KOPT-K1 (cell line): Measurements from ENCODE around the gene APRT.

Experiments
- H3K27ac ChIP-seq: fragments of 200-600 bp; sonication (generic); 2 replicates; pipeline ENCODE4 v1.5.1; 2016; ENCODE audit warnings: antibody characterized with exemption, mild to moderate bottlenecking, low read depth, low read length; ENCODE audit not compliant: poor library complexity, severe bottlenecking
- H3K36me3 ChIP-seq: fragments of 200-600 bp; sonication (generic); 2 replicates; pipeline ENCODE4 v1.5.1; 2017; ENCODE audit warnings: antibody characterized with exemption, mild to moderate bottlenecking, low read length, moderate library complexity; ENCODE audit not compliant: insufficient read depth
- H3K9me3 ChIP-seq: fragments of 200-600 bp; sonication (generic); 2 replicates; pipeline ENCODE4 v1.5.1; 2017; ENCODE audit warnings: antibody characterized with exemption, low read length, mild to moderate bottlenecking; ENCODE audit not compliant: insufficient read depth, poor library complexity, severe bottlenecking

The APRT gene

GRCh38 chr16:88771294-88771772, 40.4 kb downstream of the APRT start:
- H3K27ac ChIP-seq: no peak overlapping the region
- peaks cover 76% of the 10 kb centered on the region for H3K36me3 ChIP-seq
- no peaks in the 10 kb centered on the region for H3K9me3 ChIP-seq

DNA sequence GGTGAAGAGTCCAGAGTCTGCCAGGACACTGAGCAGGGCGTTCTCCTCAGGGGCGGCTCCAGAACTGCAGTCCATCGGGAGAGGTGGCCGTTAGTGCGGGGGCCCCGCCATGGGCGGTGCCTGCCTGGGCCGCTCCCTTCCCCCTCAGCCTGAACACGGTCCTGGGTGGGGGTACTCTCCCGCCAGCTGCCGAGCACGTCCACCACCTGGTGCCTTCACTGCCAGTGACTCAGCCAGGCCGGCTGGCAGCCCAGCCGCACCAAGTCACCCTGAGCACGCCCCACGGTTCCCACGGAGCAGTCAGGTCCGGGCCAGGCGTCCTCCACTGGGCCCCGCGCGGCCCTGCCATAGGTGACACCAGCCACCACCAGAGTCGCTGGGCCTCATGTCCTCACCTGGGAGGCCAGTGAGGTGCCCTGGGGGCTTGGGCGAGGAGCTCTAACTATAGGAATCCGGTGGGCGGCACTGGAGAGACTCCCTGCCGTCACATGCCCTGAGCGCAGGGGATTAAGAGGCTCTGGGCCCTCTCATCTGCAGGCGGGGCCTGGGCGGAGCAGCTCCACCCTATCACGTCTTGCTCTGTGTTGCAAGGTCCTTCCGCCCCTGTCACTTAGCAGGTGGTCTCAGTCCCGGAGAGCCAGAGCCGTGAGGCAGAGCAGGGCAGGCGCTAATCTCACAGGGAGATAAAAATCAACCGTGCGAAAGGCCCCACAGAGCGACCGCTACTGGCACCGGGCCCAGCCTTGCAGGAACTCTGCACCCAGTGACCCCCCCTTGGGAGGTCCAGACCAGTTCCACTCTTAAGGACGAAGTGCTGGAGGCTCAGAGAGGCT, 41.1 kb downstream of the APRT start:
- Histone ChIP-seq H3K9me3 (no peaks in the 10 kb centered on the region), H3K27ac (no peak overlapping the region), H3K36me3 (peaks cover 79% of the 10 kb centered on the region)

GRCh38 chr16:88769617-88770460, 41.9 kb downstream of the APRT start:
- Histone ChIP-seq H3K9me3 (no peaks in the 10 kb centered on the region), H3K27ac (no peak overlapping the region), H3K36me3 (peaks cover 79% of the 10 kb centered on the region)

- H3K9me3 ChIP-seq: no peaks in the 10 kb centered on the region
- no peak overlapping the region for H3K27ac ChIP-seq
- H3K36me3 ChIP-seq: peaks cover 82% of the 10 kb centered on the region
Measured at GRCh38 chr16:88768071-88768783, 43.5 kb downstream of the APRT start.

GRCh38 chr16:88767546-88768070, 44.1 kb downstream of the APRT start:
- Histone ChIP-seq H3K9me3 (no peaks in the 10 kb centered on the region), H3K27ac (no peak overlapping the region), H3K36me3 (peaks cover 82% of the 10 kb centered on the region)

GRCh38 chr16:88766975-88767374, 44.8 kb downstream of the APRT start:
- Histone ChIP-seq H3K27ac (no peak overlapping the region), H3K36me3 (peaks cover 82% of the 10 kb centered on the region), H3K9me3 (no peaks in the 10 kb centered on the region)

- H3K36me3 ChIP-seq: peaks cover 79% of the 10 kb centered on the region
- H3K27ac ChIP-seq: peak overlapping the region; percentile 9
- no peaks in the 10 kb centered on the region for H3K9me3 ChIP-seq
Measured at GRCh38 chr16:88764913-88765349, 46.8 kb downstream of the APRT start.

GRCh38 chr16:88764080-88764479, 47.6 kb downstream of the APRT start:
- Histone ChIP-seq H3K27ac (no peak overlapping the region), H3K36me3 (peaks cover 73% of the 10 kb centered on the region), H3K9me3 (no peaks in the 10 kb centered on the region)

- Histone ChIP-seq H3K27ac (no peak overlapping the region), H3K9me3 (no peaks in the 10 kb centered on the region), H3K36me3 (peaks cover 73% of the 10 kb centered on the region)
Measured at GRCh38 chr16:88763502-88764053, 48.1 kb downstream of the APRT start.

GRCh38 chr16:88762941-88763340, 48.8 kb downstream of the APRT start:
- Histone ChIP-seq H3K27ac (no peak overlapping the region), H3K9me3 (no peaks in the 10 kb centered on the region), H3K36me3 (peaks cover 78% of the 10 kb centered on the region)

GRCh38 chr16:88762258-88762870, 49.4 kb downstream of the APRT start:
- Histone ChIP-seq H3K27ac (no peak overlapping the region), H3K36me3 (peaks cover 78% of the 10 kb centered on the region), H3K9me3 (no peaks in the 10 kb centered on the region)

- H3K36me3 ChIP-seq: peaks cover 74% of the 10 kb centered on the region
- H3K27ac ChIP-seq: no peak overlapping the region
- H3K9me3 ChIP-seq: no peaks in the 10 kb centered on the region
Measured at GRCh38 chr16:88761830-88762229, 49.9 kb downstream of the APRT start.

DNA sequence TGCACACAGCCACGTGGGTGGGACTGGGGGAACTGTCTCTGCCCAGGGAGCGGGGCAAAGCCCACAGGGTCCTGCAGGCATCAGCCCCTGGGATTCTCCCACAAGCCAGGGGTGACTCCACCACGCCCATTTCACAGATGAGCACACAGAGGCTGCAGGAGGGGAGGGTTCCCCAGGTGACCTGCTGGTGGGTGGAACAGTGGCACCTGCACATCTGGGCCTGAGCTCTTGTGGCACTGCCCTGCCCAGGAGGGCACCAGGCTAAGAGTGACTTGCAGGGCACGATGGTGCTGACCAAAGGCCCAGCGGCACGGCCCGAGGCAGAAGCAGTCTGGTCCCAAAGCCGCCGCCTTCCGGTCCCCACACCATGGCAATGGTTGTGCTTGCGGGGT, 50.6 kb downstream of the APRT start:
- H3K36me3 ChIP-seq: peaks cover 69% of the 10 kb centered on the region
- no peaks in the 10 kb centered on the region for H3K9me3 ChIP-seq
- no peak overlapping the region for H3K27ac ChIP-seq
